CD4-positive, alpha-beta T cell treated with Interleukin-17A for 1 hour (primary cell): ENCODE results near the gene SAP130.

Experiments used
- DNase-seq: peaks from one replicate; pipeline ENCODE4 v3.0.0-alpha.2; 2020

Gene SAP130

GRCh38 chr2:128024816-128025215 is 3.0 kb downstream of the SAP130 start:
- no peak for DNase-seq

DNA sequence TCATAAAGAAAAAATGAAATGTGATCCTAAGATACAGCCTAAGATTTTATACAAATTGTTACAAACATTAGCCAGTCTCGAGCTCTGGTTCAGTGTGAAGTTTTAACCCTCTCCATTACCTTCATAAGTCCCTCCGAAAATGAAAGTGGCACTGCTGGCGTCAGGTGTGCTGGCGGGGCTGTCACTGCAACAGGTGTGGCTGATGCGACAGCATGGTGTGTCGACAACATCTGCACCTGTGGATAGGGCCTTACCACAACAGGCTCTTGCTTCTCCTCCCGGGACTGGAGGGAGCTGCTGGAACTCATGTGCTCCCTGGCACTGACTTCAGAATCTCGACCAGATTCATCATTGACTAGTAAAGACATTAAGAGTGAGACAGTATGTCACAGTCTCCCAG is 10.3 kb downstream of the SAP130 start:
- no peak for DNase-seq

DNA sequence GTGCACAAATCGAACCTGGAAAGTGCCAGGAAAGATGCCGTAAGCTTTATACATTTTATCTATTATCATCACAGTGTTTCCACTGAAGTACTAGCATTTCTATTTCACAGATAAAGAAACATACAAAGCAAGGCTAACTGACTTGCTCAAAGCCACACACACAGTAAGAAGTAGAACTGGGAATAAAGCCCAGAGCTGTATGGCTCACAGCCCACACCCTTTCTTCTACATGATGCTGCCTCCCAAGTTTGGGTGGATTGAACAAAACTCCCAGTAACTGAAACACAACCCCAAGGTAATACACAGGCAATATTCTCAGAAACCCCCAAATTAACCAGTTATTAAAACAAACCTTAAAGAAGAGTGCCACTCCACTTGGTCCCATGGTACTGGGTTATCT is 11.2 kb downstream of the SAP130 start:
- DNase-seq = no peak

GRCh38 chr2:128012698-128013097 is 15.2 kb downstream of the SAP130 start:
- DNase-seq = no peak

DNA sequence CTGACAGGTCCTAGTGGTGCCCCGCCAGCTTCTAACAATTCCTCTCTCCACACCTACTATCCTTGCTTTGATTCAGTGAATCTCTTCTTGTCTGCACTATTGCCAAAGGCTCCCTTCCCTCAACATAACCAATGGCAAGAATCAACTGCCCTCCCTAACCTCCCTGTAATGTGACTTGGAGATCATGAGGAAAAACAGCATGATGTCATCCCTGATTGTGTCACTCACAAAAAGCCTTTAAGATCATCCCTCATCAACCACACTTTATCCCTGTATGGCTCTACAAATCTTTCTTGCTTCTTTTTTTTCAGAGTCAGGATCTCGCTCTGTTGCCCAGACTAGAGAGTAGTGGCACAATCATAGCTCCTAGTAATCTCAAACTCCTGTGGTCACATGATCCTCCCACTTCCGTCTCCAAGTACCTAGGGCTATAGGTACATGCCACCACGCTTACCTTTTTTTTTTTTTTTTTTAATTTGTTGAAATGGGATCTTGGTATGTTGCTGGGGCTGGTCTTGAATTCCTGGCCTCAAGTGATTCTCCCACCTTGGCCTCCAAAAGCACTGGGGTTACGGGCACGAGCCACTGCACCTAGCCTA is 19.7 kb downstream of the SAP130 start:
- no peak for DNase-seq

DNA sequence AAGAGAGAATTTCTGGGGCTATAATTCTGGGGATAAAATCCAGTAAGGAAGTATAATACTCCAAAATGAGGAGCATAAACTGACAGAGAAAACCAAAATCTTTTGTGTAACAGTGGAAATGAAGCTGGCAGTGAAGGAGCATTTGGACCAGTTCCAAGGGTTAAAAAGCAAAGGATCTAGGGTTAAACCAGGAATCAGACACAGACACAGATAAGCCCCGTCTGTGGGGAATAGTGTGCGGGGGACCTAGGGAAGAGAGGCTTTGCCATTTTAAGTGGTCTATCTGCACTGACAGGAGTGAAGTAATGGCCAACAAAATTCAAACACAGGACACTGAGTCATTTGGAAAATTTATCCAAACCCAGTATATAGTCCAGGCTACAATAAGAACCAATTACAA is 23.4 kb downstream of the SAP130 start:
- DNase-seq = no peak

DNA sequence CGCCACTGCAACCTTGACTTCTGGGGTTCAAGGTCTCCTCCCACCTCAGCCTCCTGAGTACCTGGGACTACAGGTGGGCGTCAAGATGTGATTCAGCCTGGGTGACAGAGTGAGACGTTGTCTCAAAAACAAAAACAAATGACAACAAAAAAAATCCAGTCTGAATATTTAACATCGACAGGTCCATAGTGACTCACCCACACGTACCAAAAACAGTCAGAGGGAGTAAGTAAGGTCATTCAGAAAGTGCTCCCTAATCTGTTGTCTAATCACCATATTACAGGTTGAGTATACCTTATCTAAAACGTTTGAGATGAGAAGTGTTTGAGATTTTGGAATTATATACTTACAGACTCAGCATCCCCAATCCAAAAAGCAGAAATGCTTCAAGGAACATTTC is 24.4 kb downstream of the SAP130 start:
- DNase-seq = no peak

DNA sequence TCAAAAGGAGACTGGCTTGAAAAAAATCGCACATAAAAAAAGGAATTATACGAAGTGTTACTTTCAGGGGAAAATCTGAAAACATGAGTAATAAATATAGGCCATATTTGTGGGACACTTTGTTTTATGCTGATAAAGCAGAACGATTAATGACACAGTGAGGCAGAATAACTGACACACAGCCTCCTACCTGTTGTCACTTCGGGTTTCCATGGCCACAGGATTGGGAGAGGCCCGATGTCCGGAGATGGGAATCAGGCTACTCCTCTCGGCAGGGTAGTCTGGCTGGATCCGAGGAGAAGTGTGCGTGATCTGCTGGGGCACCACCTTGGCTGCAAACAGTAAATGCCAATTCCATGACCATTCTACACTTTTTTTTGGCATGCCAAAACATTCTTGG is 31.7 kb downstream of the SAP130 start:
- no peak for DNase-seq

- DNase-seq = no peak
These were observed 32.1 kb downstream of the SAP130 start for GRCh38 chr2:127995725-127996124.

- DNase-seq = no peak
These were observed 34.2 kb downstream of the SAP130 start for GRCh38 chr2:127993659-127994058.

DNA sequence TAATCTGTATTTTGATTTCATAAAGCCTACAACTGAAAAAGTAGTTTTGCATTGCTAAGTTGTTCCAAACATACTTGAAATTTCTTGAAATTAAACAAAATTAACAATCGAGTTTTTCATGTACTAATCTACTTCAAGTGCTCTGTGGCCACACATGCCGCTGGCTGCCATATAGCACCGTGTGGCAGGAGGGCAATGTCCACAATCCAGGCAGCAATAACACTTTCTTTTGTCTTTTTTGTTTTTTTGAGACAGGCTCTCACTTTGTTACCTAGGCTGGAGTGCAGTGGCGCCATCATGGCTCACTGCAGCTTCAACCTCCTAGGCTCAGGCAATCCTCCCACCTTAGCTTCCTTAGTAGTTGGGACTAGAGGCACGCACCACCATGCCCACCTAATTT is 36.1 kb downstream of the SAP130 start:
- DNase-seq = no peak

DNA sequence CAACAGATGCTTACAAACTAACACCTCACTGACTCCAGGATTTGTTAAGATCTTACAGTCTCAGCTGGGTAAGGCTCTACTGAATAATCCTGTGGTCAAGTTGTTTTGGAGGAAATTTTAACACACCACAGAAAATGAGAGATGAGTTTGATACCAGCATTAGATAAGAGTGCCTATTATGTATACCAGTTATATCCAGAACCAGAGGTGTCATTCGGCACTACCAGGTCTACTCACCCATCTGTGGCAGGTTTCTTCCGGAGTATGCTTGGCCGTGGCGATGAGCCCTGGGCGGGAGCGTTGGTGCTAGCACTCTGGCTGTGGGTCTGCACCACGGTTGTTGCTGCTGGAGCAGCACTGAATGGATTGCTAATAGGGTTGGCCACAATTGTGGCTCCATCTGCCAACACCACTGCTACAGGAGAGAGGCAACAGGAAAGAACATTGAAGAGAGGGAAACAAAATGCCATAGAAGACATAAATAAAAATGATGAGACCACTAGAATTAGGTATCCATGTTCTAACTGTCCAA is 41.2 kb downstream of the SAP130 start:
- no peak for DNase-seq

GRCh38 chr2:127985735-127986134 is 42.1 kb downstream of the SAP130 start:
- DNase-seq = no peak

DNA sequence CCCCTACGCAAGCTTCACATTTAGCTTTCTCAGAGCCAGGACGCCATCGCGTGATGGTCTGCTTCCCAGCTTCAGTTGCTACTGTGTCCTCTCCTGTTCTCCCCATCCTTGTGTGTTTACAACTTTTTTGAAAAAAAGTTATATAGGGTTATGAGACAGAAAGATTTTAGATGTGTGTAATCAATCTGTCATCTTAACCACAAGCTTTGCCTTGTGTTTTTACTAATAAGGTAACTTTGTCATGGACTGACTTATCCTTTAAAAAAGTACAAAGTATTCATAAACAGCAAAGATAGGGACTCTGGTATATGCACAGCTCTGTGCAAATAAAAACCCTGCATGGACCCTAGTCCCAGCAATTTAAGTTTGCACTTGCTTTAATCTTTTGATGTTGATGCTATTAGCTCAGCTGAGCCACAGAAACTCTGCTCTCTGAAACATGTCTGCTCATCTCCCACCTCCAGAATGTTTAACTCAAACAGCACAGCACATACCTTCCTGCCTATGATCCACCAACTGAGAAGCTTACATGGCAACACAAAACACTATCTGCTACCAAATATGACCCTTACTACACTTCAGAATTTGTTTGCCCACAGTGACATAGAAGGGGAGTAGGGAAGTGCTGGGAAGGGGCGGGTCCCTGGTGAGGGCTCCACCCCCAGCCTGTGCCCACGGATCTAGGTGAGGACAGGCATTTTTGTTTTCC is 42.7 kb downstream of the SAP130 start:
- DNase-seq = no peak

DNA sequence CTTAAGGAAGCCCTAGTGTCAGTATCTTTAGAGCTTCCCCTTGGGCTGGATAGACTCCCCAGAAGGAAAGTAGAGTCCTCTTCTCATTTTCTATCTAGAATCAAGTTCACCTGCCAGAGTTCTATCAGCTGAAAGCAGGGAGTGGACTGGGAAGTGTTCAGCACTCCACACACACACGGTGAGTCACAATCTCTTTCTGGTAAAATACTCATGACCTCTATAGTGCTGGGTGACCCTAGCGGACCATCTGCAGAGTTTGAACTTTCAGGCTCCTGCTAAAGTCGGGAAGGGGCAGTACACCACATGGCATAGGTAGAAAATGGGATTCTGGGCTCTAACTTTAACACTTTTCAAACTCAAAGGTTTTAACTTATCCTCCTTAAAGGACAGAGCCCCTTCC is 43.3 kb downstream of the SAP130 start:
- DNase-seq = no peak

DNA sequence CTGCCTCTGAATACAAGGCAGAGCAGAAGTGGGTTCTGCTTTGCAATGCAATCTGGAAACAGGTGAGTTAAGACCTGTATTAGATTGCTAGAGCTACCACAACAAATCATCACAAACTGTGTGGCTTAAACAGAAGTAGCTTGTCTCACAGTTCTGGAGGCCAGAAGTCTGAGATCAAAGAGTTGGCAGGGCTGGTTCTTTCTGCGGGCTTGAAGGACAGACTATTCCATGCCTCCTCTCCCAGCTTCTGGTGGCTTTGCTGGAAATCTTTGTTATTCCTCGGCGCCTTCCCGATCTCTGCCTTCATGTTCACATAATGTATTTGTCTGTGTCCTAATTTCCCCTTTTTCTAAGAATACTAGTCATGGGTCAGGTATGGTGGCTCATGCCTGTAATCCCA is 58.4 kb downstream of the SAP130 start:
- DNase-seq = no peak

GRCh38 chr2:127968610-127969339 is 59.1 kb downstream of the SAP130 start:
- DNase-seq = no peak

- no peak for DNase-seq
These were observed 66.1 kb downstream of the SAP130 start for GRCh38 chr2:127961729-127962128.

DNA sequence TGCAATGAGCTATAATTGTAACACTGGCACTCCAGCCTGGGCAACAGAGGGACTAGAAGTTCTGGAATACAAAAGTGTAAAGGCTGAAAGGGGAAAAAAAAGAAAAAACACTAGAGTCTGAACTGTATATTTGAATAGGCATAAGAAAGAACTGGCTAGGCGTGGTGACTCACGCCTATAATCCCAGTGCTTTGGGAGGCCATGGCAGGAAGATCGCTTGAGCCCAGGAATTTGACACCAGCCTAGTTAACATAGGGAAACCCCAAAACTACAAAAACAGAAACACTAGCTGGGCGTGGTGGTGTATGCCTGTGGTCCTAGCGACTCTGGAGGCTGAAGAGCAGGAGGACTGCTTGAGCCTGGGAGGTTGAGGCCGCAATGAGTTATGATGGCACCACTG is 70.6 kb downstream of the SAP130 start:
- no peak for DNase-seq

DNA sequence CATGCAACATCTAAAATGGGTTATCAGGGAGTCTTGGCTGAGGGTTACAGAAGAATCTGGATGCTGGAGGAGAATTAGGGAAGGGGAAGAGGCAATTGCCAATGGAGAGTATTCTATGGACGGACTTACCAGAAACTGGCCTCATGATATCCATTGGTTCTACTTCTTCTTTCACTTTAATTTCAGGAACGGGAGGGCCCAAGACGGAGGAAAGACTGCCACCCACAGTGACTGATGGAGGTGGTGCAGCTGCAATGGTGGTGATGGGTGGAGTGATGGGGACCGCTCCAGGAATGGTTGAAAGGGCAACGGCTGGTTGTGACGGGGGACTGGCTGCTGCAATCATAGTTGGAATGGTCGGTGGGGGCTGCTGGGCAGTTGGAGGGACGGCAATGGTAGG is 73.0 kb downstream of the SAP130 start:
- DNase-seq = no peak

DNA sequence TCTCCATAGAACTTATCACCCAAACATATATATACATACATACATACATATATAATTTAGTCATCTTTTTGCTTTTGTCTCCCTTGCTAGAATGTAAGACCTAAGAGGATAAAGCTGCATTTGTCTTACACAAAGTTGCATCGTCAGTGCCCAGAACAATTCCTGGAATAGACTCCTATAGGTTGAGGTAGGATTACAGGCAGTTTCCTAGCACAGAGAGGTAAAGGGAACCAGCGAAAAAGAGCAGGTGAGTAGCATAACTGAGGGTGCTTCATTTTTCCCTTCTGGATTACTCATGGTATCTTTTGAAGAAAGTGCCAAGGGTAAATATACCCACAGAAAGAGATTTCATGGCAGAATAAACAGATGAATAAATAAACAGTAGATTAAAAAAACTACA is 74.0 kb downstream of the SAP130 start:
- no peak for DNase-seq

DNA sequence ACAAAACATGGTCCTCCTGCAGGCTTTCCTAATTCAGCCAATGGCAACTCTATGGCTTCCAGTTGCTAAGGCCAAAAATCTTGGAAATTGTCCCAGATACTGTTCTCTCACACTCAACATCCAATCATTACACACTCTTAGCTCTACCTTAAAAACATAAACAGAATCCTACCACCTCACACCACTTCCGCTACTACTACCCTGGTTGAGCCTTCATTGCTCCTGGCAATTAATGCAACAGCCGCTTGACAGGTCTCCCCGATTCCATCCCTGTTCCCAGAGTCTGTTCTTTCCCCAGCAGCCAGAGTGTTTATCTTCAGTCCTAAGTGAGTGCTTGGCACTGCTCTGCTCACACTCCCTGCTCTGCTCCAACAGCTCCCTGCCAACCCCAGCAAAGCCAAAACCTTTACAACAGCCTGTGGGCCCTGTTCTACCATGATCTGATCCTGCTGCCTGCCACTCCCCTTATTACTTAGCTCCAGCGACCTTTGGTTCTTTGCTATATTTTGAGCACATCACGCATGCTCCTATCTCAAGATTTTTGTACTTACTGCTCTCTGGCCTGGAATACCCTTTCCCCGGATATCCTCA is 74.6 kb downstream of the SAP130 start:
- no peak for DNase-seq

DNA sequence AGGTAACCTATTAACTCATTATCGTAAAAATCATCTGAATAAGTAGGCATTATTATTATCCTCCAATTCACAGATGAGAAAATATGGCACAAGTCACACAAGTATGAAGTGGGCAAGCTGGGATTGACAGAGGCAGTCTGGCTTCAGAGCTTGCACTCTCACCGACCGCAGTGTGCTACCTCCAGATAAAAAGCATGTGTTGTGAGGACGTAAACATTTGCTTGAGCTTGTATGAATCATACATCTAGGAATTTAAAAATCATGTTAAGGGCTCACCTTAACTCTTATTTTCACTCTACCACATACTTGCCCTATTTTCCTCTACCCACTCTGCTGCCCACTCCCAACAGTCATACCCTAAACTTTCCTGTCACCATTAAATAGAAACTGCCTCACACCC is 76.8 kb downstream of the SAP130 start:
- no peak for DNase-seq

DNA sequence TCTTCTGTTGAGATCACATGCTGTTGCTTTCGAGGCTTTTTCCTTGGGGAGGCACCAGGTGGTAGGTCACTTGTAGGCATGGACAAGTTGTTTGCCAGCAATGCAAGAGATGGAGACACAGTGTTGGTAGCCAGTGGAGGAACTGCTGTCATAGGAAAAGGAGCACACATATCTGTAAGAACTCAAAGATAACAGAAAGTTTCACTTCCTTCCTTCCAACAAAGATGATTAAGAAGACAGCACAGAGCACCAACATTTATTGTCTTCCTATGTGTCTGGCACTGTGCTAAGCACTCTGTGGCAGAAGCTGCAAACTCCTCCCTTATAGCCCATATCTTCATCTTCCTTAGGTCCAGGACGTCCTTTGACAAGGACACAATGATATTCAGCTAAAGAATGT is 77.6 kb downstream of the SAP130 start:
- no peak for DNase-seq
